ENCODE data around the gene BGN.

BGN gene

DNA sequence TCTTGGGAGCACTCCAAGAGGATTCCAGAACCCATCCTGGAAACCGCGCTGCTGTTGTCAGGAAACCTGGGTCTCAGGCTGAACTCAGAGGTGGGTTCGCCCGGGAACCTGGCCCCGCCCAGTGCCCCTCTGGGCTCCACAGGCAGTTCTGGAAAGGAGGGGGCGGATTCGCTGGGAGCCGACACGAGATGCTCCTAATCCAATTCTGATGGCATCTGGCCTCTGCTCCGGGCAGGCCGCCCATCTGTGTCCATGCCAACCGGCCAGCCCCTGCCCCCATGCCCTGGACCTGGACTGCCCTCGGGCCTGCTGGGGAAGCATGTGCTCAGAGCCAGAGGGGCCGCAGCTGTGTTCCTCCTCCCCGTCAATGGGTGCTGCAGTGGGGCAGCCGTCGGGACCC lies 43.6 kb downstream of the BGN start:
- ChIA-PET POLR2A (no interaction called here), CTCF (interaction anchor here (0.5 to 3.5 kb wide), 21 partner anchors 10 to 1788 kb away, joined by 3 to 63 read pairs (median 5); no protein-coding TSS in a partner anchor)
- no peaks in the 10 kb centered on the region for H3K36me3 ChIP-seq (ENCODE audit: control insufficient read depth in 2 of 2, insufficient read depth in 1 of 2, low read length in 2 of 2)
- TF ChIP-seq ZNF266 (tag by site-specific recombination; IDR thresholded peaks at IDR 0.05; ENCODE audit: low read depth) = no peak
- TF ChIP-seq GFI1B (tag by site-specific recombination; IDR thresholded peaks at IDR 0.05) = no peak
- TF ChIP-seq ZNF473 (tag by site-specific recombination; IDR thresholded peaks at IDR 0.05) = no peak
- 0 out of 2 replicates have a peak, but pooled peaks have one; percentile 14 for TF ChIP-seq ZBTB17 (tag by site-specific recombination; IDR thresholded peaks at IDR 0.05)
- no peak overlapping the region for H3K27ac ChIP-seq (ENCODE audit: extremely low read depth, low read depth, low read length)
- H3K4me1 ChIP-seq (ENCODE audit: control insufficient read depth, insufficient read depth, low read length) = no peaks in the 10 kb centered on the region
- H3K9me3 ChIP-seq (ENCODE audit: control insufficient read depth, insufficient read depth, low read depth, low read length) = no peaks in the 10 kb centered on the region
- no peak overlapping the region for H3K4me3 ChIP-seq (ENCODE audit: low read depth, low read length)

DNA sequence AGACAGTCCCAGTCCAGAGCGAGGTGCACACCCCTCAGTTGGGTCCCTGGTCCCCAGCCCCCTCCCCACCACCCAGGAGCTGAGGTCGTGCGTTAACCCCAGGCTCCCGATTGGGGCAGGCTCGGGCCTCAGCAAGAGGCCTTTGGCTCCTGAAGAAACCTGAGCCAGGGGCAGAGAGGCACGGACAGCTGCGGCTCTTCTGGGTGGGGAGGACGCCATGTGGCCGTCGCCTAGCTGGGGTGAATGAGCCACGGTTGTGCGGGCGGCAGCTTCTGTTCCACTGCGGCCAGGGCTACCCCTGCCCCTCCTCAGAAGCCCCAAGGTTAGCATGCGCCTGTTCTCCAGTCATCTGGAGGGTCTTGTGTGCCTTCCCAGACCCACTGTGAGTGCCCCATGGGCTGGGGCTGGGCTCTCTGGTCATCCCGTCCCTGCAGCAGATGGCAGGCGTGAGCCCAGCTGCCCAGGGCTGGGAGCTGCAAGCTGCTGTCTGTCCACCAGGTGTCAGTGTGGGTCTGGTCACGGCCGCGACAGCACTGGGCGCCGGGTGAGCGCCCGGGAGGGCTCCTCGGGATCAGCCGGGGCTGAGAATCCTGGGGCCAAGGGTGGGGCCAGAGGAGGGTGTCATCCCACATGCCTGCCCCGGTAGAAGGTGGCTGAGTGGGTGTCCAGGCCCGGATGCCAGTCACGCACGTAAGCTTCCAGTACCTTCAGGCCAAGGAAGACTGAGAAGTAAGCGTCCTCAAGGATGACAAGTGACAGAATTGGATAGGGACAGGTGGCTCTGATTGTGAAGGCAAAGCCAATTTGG lies 44.6 kb downstream of the BGN start:
- Histone ChIP-seq H3K4me3 (ENCODE audit: low read depth, low read length) (no peak overlapping the region), H3K36me3 (ENCODE audit: control insufficient read depth in 2 of 2, insufficient read depth in 1 of 2, low read length in 2 of 2) (no peaks in the 10 kb centered on the region), H3K9me3 (ENCODE audit: control insufficient read depth, insufficient read depth, low read depth, low read length) (no peaks in the 10 kb centered on the region), H3K4me1 (ENCODE audit: control insufficient read depth, insufficient read depth, low read length) (no peaks in the 10 kb centered on the region), H3K27ac (ENCODE audit: extremely low read depth, low read depth, low read length) (no peak overlapping the region)
- ChIA-PET CTCF (interaction anchor here (0.5 to 3.5 kb wide), 53 partner anchors 9 to 1155 kb away, joined by 3 to 63 read pairs (median 5); partner anchors contain the start of genes DUSP9 and HAUS7), POLR2A (no interaction called here)
- TF ChIP-seq ZNF2 (tag by site-specific recombination; IDR thresholded peaks at IDR 0.05) (peak; percentile 99), ZNF335 (tag by site-specific recombination; conservative IDR thresholded peaks at IDR 0.05) (peak; percentile 93), ZBTB8A (tag by site-specific recombination; IDR thresholded peaks at IDR 0.05) (peak; percentile 91), FEZF1 (tag by site-specific recombination; IDR thresholded peaks at IDR 0.05) (peak; percentile 20; the same call in 1 of the 2 replicates), GLIS1 (tag by site-specific recombination; IDR thresholded peaks at IDR 0.05) (peak; percentile 64), ZBTB17 (tag by site-specific recombination; IDR thresholded peaks at IDR 0.05) (no peak), ZNF174 (tag by site-specific recombination; IDR thresholded peaks at IDR 0.05) (no peak), ZNF768 (tag by site-specific recombination; IDR thresholded peaks at IDR 0.05) (no peak), ZNF366 (tag by site-specific recombination; conservative IDR thresholded peaks at IDR 0.05) (no peak), ZNF423 (tag by site-specific recombination; IDR thresholded peaks at IDR 0.05) (peak; percentile 18; the same call in 1 of the 2 replicates), ZFHX2 (tag by site-specific recombination; conservative IDR thresholded peaks at IDR 0.05) (0 out of 2 replicates have a peak, but pooled peaks have one; percentile 33), ZNF501 (tag by site-specific recombination; IDR thresholded peaks at IDR 0.05) (no peak), ZNF76 (tag by site-specific recombination; IDR thresholded peaks at IDR 0.05; ENCODE audit: borderline replicate concordance, low read depth) (0 out of 2 replicates have a peak, but pooled peaks have one; percentile 37), KLF1 (tag by site-specific recombination; IDR thresholded peaks at IDR 0.05) (peak; percentile 26; the same call in 1 of the 2 replicates), GLIS2 (tag by site-specific recombination; IDR thresholded peaks at IDR 0.05) (peak; percentile 23; the same call in 1 of the 2 replicates), ZIC2 (tag by site-specific recombination; IDR thresholded peaks at IDR 0.05) (peak; percentile 19; the same call in 1 of the 2 replicates), ZNF654 (tag by site-specific recombination; IDR thresholded peaks at IDR 0.05; ENCODE audit: low read depth) (peak; percentile 85)
- TF ChIP-seq, protein P1, sequence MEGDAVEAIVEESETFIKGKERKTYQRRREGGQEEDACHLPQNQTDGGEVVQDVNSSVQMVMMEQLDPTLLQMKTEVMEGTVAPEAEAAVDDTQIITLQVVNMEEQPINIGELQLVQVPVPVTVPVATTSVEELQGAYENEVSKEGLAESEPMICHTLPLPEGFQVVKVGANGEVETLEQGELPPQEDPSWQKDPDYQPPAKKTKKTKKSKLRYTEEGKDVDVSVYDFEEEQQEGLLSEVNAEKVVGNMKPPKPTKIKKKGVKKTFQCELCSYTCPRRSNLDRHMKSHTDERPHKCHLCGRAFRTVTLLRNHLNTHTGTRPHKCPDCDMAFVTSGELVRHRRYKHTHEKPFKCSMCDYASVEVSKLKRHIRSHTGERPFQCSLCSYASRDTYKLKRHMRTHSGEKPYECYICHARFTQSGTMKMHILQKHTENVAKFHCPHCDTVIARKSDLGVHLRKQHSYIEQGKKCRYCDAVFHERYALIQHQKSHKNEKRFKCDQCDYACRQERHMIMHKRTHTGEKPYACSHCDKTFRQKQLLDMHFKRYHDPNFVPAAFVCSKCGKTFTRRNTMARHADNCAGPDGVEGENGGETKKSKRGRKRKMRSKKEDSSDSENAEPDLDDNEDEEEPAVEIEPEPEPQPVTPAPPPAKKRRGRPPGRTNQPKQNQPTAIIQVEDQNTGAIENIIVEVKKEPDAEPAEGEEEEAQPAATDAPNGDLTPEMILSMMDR (tag by site-specific recombination; IDR thresholded peaks at IDR 0.05) = peak; percentile 99
- TF ChIP-seq, protein P2, sequence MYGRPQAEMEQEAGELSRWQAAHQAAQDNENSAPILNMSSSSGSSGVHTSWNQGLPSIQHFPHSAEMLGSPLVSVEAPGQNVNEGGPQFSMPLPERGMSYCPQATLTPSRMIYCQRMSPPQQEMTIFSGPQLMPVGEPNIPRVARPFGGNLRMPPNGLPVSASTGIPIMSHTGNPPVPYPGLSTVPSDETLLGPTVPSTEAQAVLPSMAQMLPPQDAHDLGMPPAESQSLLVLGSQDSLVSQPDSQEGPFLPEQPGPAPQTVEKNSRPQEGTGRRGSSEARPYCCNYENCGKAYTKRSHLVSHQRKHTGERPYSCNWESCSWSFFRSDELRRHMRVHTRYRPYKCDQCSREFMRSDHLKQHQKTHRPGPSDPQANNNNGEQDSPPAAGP (tag by site-specific recombination; IDR thresholded peaks at IDR 0.05) = peak; percentile 46; the same call in 1 of the 2 replicates
- TF ChIP-seq, protein P3, sequence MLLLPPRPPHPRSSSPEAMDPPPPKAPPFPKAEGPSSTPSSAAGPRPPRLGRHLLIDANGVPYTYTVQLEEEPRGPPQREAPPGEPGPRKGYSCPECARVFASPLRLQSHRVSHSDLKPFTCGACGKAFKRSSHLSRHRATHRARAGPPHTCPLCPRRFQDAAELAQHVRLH (tag by site-specific recombination; IDR thresholded peaks at IDR 0.05) = no peak
- TF ChIP-seq, protein P4, sequence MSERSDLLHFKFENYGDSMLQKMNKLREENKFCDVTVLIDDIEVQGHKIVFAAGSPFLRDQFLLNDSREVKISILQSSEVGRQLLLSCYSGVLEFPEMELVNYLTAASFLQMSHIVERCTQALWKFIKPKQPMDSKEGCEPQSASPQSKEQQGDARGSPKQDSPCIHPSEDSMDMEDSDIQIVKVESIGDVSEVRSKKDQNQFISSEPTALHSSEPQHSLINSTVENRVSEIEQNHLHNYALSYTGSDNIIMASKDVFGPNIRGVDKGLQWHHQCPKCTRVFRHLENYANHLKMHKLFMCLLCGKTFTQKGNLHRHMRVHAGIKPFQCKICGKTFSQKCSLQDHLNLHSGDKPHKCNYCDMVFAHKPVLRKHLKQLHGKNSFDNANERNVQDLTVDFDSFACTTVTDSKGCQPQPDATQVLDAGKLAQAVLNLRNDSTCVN (tag by site-specific recombination; optimal IDR thresholded peaks at IDR 0.05) = peak; percentile 23
- TF ChIP-seq, protein P5, sequence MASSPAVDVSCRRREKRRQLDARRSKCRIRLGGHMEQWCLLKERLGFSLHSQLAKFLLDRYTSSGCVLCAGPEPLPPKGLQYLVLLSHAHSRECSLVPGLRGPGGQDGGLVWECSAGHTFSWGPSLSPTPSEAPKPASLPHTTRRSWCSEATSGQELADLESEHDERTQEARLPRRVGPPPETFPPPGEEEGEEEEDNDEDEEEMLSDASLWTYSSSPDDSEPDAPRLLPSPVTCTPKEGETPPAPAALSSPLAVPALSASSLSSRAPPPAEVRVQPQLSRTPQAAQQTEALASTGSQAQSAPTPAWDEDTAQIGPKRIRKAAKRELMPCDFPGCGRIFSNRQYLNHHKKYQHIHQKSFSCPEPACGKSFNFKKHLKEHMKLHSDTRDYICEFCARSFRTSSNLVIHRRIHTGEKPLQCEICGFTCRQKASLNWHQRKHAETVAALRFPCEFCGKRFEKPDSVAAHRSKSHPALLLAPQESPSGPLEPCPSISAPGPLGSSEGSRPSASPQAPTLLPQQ (tag by site-specific recombination; IDR thresholded peaks at IDR 0.05) = 0 out of 2 replicates have a peak, but pooled peaks have one; percentile 25
